Ishikawa (cell line): Measurements from ENCODE around the gene LAMP5.

Experiments used
- CEBPB ChIP-seq: IDR thresholded peaks from 2 replicates; pipeline ENCODE4 v1.6.1; 2012
- CREB1 ChIP-seq: IDR thresholded peaks from 2 replicates; pipeline ENCODE4 v1.6.1; 2012; ENCODE audit warnings: low read depth
- EGR1 ChIP-seq: IDR thresholded peaks from 2 replicates; pipeline ENCODE4 v1.6.1; 2012
- EP300 ChIP-seq: IDR thresholded peaks from 2 replicates; pipeline ENCODE4 v1.6.1; 2012; ENCODE audit warnings: borderline replicate concordance
- FOXM1 ChIP-seq: IDR thresholded peaks from 2 replicates; pipeline ENCODE4 v1.6.1; 2012; ENCODE audit warnings: low read depth, borderline replicate concordance
- MAX ChIP-seq: IDR thresholded peaks from 2 replicates; pipeline ENCODE4 v1.6.1; 2012
- NFIC ChIP-seq: IDR thresholded peaks from 2 replicates; pipeline ENCODE4 v1.6.1; 2012
- RAD21 ChIP-seq: IDR thresholded peaks from 2 replicates; pipeline ENCODE4 v1.6.1; 2012; ENCODE audit warnings: low read depth
- REST ChIP-seq: IDR thresholded peaks from 2 replicates; pipeline ENCODE4 v1.6.1; 2012; ENCODE audit warnings: low read depth, mild to moderate bottlenecking
- TAF1 ChIP-seq: IDR thresholded peaks from 2 replicates; pipeline ENCODE4 v1.6.1; 2012; ENCODE audit warnings: low read depth, mild to moderate bottlenecking
- TCF12 ChIP-seq: IDR thresholded peaks from 2 replicates; pipeline ENCODE4 v1.6.1; 2012; ENCODE audit warnings: low read depth
- TEAD4 ChIP-seq: IDR thresholded peaks from 2 replicates; pipeline ENCODE4 v1.6.1; 2012
- USF1 ChIP-seq: IDR thresholded peaks from 2 replicates; pipeline ENCODE4 v1.6.1; 2012
- YY1 ChIP-seq: IDR thresholded peaks from 2 replicates; pipeline ENCODE4 v1.6.1; 2012; ENCODE audit warnings: low read depth
- ZBTB7A ChIP-seq: IDR thresholded peaks from 2 replicates; pipeline ENCODE4 v1.6.1; 2012; ENCODE audit warnings: low read depth

The LAMP5 gene

GRCh38 chr20:9490161-9490560, 24.2 kb upstream of the LAMP5 start:
- no peak for TF ChIP-seq NFIC
- no peak for TF ChIP-seq YY1
- TF ChIP-seq TEAD4, result no peak
- no peak for TF ChIP-seq TCF12
- no peak for TF ChIP-seq USF1
- TF ChIP-seq EP300, result no peak
- no peak for TF ChIP-seq TAF1
- no peak for TF ChIP-seq ZBTB7A
- no peak for TF ChIP-seq MAX
- TF ChIP-seq EGR1, result no peak
- TF ChIP-seq REST, result no peak
- TF ChIP-seq FOXM1, result no peak
- TF ChIP-seq CEBPB, result no peak
- no peak for TF ChIP-seq CREB1
- no peak for TF ChIP-seq RAD21

- no peak for TF ChIP-seq RAD21
- TF ChIP-seq CEBPB, result no peak
- TF ChIP-seq TCF12, result no peak
- TF ChIP-seq USF1, result no peak
- no peak for TF ChIP-seq YY1
- no peak for TF ChIP-seq EGR1
Measured at GRCh38 chr20:9490631-9491030, 23.8 kb upstream of the LAMP5 start.

- no peak for TF ChIP-seq FOXM1
- no peak for TF ChIP-seq MAX
- TF ChIP-seq NFIC, result no peak
- TF ChIP-seq REST, result no peak
- no peak for TF ChIP-seq RAD21
- TF ChIP-seq TCF12, result no peak
Measured at GRCh38 chr20:9491324-9491723, 23.1 kb upstream of the LAMP5 start.

GRCh38 chr20:9492067-9492466, 22.3 kb upstream of the LAMP5 start:
- no peak for TF ChIP-seq TCF12

- TF ChIP-seq REST (no peak), RAD21 (no peak), EP300 (no peak), CREB1 (no peak), YY1 (no peak), TCF12 (no peak), MAX (no peak), EGR1 (no peak), USF1 (no peak), TEAD4 (no peak), ZBTB7A (no peak), FOXM1 (no peak)
Measured at GRCh38 chr20:9493803-9494202, 20.6 kb upstream of the LAMP5 start.
